HL-60 (cell line): Measurements from ENCODE around the gene NCSTN.

Source experiments
- CTCF ChIP-seq: IDR thresholded peaks from one replicate; pipeline ENCODE4 v1.5.1; 2011; ENCODE audit warnings: low read length, control low read depth, inconsistent platforms; ENCODE audit not compliant: insufficient read depth
- POLR2AphosphoS5 ChIP-seq: IDR thresholded peaks from 2 replicates; pipeline ENCODE4 v1.6.1; 2012; ENCODE audit warnings: low read depth
- TF ChIP-seq, protein P1 (sequence below): IDR thresholded peaks from 2 replicates; pipeline ENCODE4 v1.6.1; 2012; ENCODE audit warnings: low read depth; ENCODE audit not compliant: insufficient replicate concordance

GRCh38 chr1:160394673-160395072 lies 51.5 kb downstream of the NCSTN start:
- TF ChIP-seq CTCF: no peak
- TF ChIP-seq POLR2AphosphoS5: no peak
- TF ChIP-seq, protein P1, sequence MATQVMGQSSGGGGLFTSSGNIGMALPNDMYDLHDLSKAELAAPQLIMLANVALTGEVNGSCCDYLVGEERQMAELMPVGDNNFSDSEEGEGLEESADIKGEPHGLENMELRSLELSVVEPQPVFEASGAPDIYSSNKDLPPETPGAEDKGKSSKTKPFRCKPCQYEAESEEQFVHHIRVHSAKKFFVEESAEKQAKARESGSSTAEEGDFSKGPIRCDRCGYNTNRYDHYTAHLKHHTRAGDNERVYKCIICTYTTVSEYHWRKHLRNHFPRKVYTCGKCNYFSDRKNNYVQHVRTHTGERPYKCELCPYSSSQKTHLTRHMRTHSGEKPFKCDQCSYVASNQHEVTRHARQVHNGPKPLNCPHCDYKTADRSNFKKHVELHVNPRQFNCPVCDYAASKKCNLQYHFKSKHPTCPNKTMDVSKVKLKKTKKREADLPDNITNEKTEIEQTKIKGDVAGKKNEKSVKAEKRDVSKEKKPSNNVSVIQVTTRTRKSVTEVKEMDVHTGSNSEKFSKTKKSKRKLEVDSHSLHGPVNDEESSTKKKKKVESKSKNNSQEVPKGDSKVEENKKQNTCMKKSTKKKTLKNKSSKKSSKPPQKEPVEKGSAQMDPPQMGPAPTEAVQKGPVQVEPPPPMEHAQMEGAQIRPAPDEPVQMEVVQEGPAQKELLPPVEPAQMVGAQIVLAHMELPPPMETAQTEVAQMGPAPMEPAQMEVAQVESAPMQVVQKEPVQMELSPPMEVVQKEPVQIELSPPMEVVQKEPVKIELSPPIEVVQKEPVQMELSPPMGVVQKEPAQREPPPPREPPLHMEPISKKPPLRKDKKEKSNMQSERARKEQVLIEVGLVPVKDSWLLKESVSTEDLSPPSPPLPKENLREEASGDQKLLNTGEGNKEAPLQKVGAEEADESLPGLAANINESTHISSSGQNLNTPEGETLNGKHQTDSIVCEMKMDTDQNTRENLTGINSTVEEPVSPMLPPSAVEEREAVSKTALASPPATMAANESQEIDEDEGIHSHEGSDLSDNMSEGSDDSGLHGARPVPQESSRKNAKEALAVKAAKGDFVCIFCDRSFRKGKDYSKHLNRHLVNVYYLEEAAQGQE: no peak
